Measurements from ENCODE around the gene TAP1. TPM values are rescaled to one million over a fixed set of nuclear protein-coding genes. Genes with fewer than 3 reads are reported as not detected.
"Not testable (repeated sequence)": the region's sequence is repeated elsewhere in the genome, so short reads cannot be mapped to it uniquely, and the experiment has no call there.

TAP1 gene
- total RNA-seq, 1 experiment from 2014 or later: 23.1 TPM

- intact Hi-C loops (cut with micrococcal nuclease; ENCODE audit: unreplicated experiment): no loop called here
- H3K4me1 ChIP-seq (replicated peaks; ENCODE audit: insufficient read depth): peaks cover 20% of the 10 kb centered on the region
- no peaks in the 10 kb centered on the region for H3K27me3 ChIP-seq (ENCODE audit: insufficient read depth, low read depth)
- no peaks in the 10 kb centered on the region for H3K79me2 ChIP-seq (ENCODE audit: low read depth)
- TF ChIP-seq, protein P1, sequence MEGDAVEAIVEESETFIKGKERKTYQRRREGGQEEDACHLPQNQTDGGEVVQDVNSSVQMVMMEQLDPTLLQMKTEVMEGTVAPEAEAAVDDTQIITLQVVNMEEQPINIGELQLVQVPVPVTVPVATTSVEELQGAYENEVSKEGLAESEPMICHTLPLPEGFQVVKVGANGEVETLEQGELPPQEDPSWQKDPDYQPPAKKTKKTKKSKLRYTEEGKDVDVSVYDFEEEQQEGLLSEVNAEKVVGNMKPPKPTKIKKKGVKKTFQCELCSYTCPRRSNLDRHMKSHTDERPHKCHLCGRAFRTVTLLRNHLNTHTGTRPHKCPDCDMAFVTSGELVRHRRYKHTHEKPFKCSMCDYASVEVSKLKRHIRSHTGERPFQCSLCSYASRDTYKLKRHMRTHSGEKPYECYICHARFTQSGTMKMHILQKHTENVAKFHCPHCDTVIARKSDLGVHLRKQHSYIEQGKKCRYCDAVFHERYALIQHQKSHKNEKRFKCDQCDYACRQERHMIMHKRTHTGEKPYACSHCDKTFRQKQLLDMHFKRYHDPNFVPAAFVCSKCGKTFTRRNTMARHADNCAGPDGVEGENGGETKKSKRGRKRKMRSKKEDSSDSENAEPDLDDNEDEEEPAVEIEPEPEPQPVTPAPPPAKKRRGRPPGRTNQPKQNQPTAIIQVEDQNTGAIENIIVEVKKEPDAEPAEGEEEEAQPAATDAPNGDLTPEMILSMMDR (conservative IDR thresholded peaks at IDR 0.05): no peak
- no peak for TF ChIP-seq EZH2 (IDR thresholded peaks at IDR 0.05; ENCODE audit: low read depth)
- H3K27ac ChIP-seq: no peak overlapping the region
- peaks cover under 1% of the 10 kb centered on the region for H3F3A ChIP-seq (ENCODE audit: insufficient read depth, low read depth)
- no peak overlapping the region for H3K4me3 ChIP-seq
- no peak for DNase-seq
- H3K36me3 ChIP-seq (ENCODE audit: low read depth): no peaks in the 10 kb centered on the region
- H3K9me2 ChIP-seq (ENCODE audit: insufficient read depth): no peaks in the 10 kb centered on the region
- H3K4me2 ChIP-seq: no peak overlapping the region
- BruUV-seq (replicated peaks): no TSS peak
- 0 out of 2 replicates have a peak, but pooled peaks cover 3% of the 10 kb centered on the region for H3K9me3 ChIP-seq (ENCODE audit: insufficient read depth, low read depth)
- no peaks in the 10 kb centered on the region for H4K20me1 ChIP-seq (ENCODE audit: insufficient read depth)
- ChIA-PET POLR2A (ENCODE audit: unreplicated experiment) (interaction anchor here (0.5 kb wide), 1 partner anchor 68 kb away, joined by 3 read pairs; no protein-coding TSS in a partner anchor), CTCF (no interaction called here)
- H2AFZ ChIP-seq: no peak overlapping the region
Observed at GRCh38 chr6:32814145-32814544, 39.4 kb downstream of the TAP1 start.

GRCh38 chr6:32809171-32809570 lies 44.3 kb downstream of the TAP1 start:
- H3K36me3 ChIP-seq (ENCODE audit: low read depth): no peaks in the 10 kb centered on the region
- no peak overlapping the region for H3K27ac ChIP-seq
- H3F3A ChIP-seq (ENCODE audit: insufficient read depth, low read depth): no peaks in the 10 kb centered on the region
- no peak for DNase-seq
- no peak overlapping the region for H2AFZ ChIP-seq
- no peaks in the 10 kb centered on the region for H4K20me1 ChIP-seq (ENCODE audit: insufficient read depth)
- no peaks in the 10 kb centered on the region for H3K9me2 ChIP-seq (ENCODE audit: insufficient read depth)
- TF ChIP-seq EZH2 (IDR thresholded peaks at IDR 0.05; ENCODE audit: low read depth): no peak
- TF ChIP-seq, protein P1 (conservative IDR thresholded peaks at IDR 0.05): no peak
- H3K4me1 ChIP-seq (replicated peaks; ENCODE audit: insufficient read depth): no peaks in the 10 kb centered on the region
- no peaks in the 10 kb centered on the region for H3K27me3 ChIP-seq (ENCODE audit: insufficient read depth, low read depth)
- intact Hi-C loops (cut with micrococcal nuclease; ENCODE audit: unreplicated experiment): no loop called here
- no peak overlapping the region for H3K4me3 ChIP-seq
- no TSS peak for BruUV-seq (replicated peaks)
- H3K9me3 ChIP-seq (ENCODE audit: insufficient read depth, low read depth): no peaks in the 10 kb centered on the region
- no peak overlapping the region for H3K4me2 ChIP-seq
- POLR2A ChIA-PET (ENCODE audit: unreplicated experiment): no interaction called here
- CTCF ChIA-PET: interaction anchor here (0.6 kb wide), 2 partner anchors 182 to 1496 kb away, joined by 3 read pairs; no protein-coding TSS in a partner anchor
- no peaks in the 10 kb centered on the region for H3K79me2 ChIP-seq (ENCODE audit: low read depth)

- CTCF ChIA-PET: no interaction called here
- Histone ChIP-seq H3K9me2 (ENCODE audit: insufficient read depth) (no peaks in the 10 kb centered on the region), H3K4me2 (no peak overlapping the region), H3F3A (ENCODE audit: insufficient read depth, low read depth) (no peaks in the 10 kb centered on the region), H3K4me1 (replicated peaks; ENCODE audit: insufficient read depth) (no peaks in the 10 kb centered on the region), H4K20me1 (ENCODE audit: insufficient read depth) (no peaks in the 10 kb centered on the region), H3K79me2 (ENCODE audit: low read depth) (no peaks in the 10 kb centered on the region), H2AFZ (no peak overlapping the region), H3K27me3 (ENCODE audit: insufficient read depth, low read depth) (0 out of 2 replicates have a peak, but pooled peaks cover 3% of the 10 kb centered on the region), H3K4me3 (no peak overlapping the region), H3K9me3 (ENCODE audit: insufficient read depth, low read depth) (no peaks in the 10 kb centered on the region; the same call in 1 of the 2 replicates), H3K27ac (no peak overlapping the region), H3K36me3 (ENCODE audit: low read depth) (no peaks in the 10 kb centered on the region)
- no TSS peak for BruUV-seq (replicated peaks)
- TF ChIP-seq, protein P1 (conservative IDR thresholded peaks at IDR 0.05): no peak
- TF ChIP-seq EZH2 (IDR thresholded peaks at IDR 0.05; ENCODE audit: low read depth): no peak
- intact Hi-C loops (cut with micrococcal nuclease; ENCODE audit: unreplicated experiment): no loop called here
- no peak for DNase-seq
- POLR2A ChIA-PET (ENCODE audit: unreplicated experiment): no interaction called here
Observed at GRCh38 chr6:32807020-32807580, 46.4 kb downstream of the TAP1 start.

DNA sequence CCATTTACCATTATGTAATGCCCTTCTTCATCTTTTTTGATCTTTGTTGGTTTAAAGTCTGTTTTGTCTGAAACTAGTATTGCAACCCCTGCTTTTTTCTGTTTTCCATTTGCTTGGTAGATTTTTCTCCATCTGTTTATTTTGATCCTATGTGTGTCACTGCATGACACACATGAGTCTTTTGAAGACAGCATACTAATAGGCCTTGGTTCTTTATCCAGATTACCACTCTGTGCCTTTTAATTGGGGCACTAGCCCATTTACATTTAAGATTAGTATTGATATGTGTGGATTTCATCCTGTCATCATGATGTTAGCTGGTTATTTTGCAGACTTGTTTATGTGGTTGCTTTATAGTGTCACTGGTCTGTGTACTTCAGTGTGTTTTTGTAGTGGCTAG lies 48.1 kb downstream of the TAP1 start:
- H4K20me1 ChIP-seq (ENCODE audit: insufficient read depth); H3K27me3 ChIP-seq (ENCODE audit: insufficient read depth, low read depth); DNase-seq; intact Hi-C loops (cut with micrococcal nuclease; ENCODE audit: unreplicated experiment); BruUV-seq (replicated peaks); H3K27ac ChIP-seq; H3K9me3 ChIP-seq (ENCODE audit: insufficient read depth, low read depth); H3K4me2 ChIP-seq; H3K79me2 ChIP-seq (ENCODE audit: low read depth); H3K9me2 ChIP-seq (ENCODE audit: insufficient read depth); H3F3A ChIP-seq (ENCODE audit: insufficient read depth, low read depth); H3K4me3 ChIP-seq; H3K36me3 ChIP-seq (ENCODE audit: low read depth); H3K4me1 ChIP-seq (replicated peaks; ENCODE audit: insufficient read depth); H2AFZ ChIP-seq; POLR2A ChIA-PET (ENCODE audit: unreplicated experiment): not testable (repeated sequence)
- CTCF ChIA-PET: interaction anchor here (0.6 kb wide), 1 partner anchor 33 kb away, joined by 8 read pairs; no protein-coding TSS in a partner anchor

Data from PC-9 (cell line).